Liver (tissue), 3 donors: ENCODE measurements around the gene ATXN7L1.

Experiments used
- ATF3 ChIP-seq: IDR thresholded peaks from 2 replicates; pipeline ENCODE4 v1.6.1; 2016; ENCODE audit warnings: antibody characterized with exemption
- CTCF ChIP-seq: fragments of 150-350 bp; IDR thresholded peaks from 2 replicates; pipeline ENCODE4 v1.5.1; 2017; ENCODE audit warnings: improper control_type of control experiment, low read depth, low read length; ENCODE audit not compliant: missing input control
- EGR1 ChIP-seq, 2 donors: IDR thresholded peaks; 2 replicates each; pipeline ENCODE4 v1.6.1; 2016 to 2018; ENCODE audit warnings: antibody characterized with exemption in 2 of 2, low read depth in 2 of 2
- FOXA1 ChIP-seq: IDR thresholded peaks from 2 replicates; pipeline ENCODE4 v1.6.1; 2016; ENCODE audit warnings: antibody characterized with exemption
- JUND ChIP-seq, 2 donors: IDR thresholded peaks; 2 replicates each; pipeline ENCODE4 v1.6.1; 2016; ENCODE audit warnings: antibody characterized with exemption in 2 of 2
- MAX ChIP-seq: IDR thresholded peaks from 2 replicates; pipeline ENCODE4 v1.6.1; 2016; ENCODE audit warnings: antibody characterized with exemption
- RAD21 ChIP-seq, 2 donors: IDR thresholded peaks; 2 replicates each; pipeline ENCODE4 v1.6.1; 2016; ENCODE audit warnings: antibody characterized with exemption in 2 of 2, mild to moderate bottlenecking in 2 of 2
- REST ChIP-seq: IDR thresholded peaks from 2 replicates; pipeline ENCODE4 v1.6.1; 2016; ENCODE audit warnings: antibody characterized with exemption, mild to moderate bottlenecking
- SP1 ChIP-seq: IDR thresholded peaks from 2 replicates; pipeline ENCODE4 v1.6.1; 2018; ENCODE audit warnings: antibody characterized with exemption, mild to moderate bottlenecking
- TAF1 ChIP-seq: conservative IDR thresholded peaks from 2 replicates; pipeline ENCODE4 v1.6.1; 2016; ENCODE audit warnings: antibody characterized with exemption, mild to moderate bottlenecking
- YY1 ChIP-seq: IDR thresholded peaks from 2 replicates; pipeline ENCODE4 v1.6.1; 2016; ENCODE audit warnings: antibody characterized with exemption, mild to moderate bottlenecking
- ZBTB33 ChIP-seq: IDR thresholded peaks from 2 replicates; pipeline ENCODE4 v1.6.1; 2016; ENCODE audit warnings: antibody characterized with exemption
- donor health status: healthy.
- donor health status: healthy.

- TF ChIP-seq YY1 = no peak
- no peak for TF ChIP-seq CTCF
- no peak for TF ChIP-seq FOXA1
- TF ChIP-seq ATF3 = no peak
- no peak for TF ChIP-seq TAF1
- TF ChIP-seq REST = no peak
- no peak for TF ChIP-seq MAX
- TF ChIP-seq JUND (IDR thresholded peaks at IDR 0.05) = no peak
- no peak for TF ChIP-seq RAD21 (IDR thresholded peaks at IDR 0.05)
- TF ChIP-seq ZBTB33 = no peak
- TF ChIP-seq EGR1 (IDR thresholded peaks at IDR 0.05; ENCODE audit: low read depth in 2 of 2) = no peak
- TF ChIP-seq SP1 = no peak
These were observed 77.4 kb downstream of the ATXN7L1 start for GRCh38 chr7:105799006-105799405.
